Ovary (tissue), 9 donors: ENCODE data around the gene ATXN1. TPM values are rescaled to one million over a fixed set of nuclear protein-coding genes. Genes with fewer than 3 reads are reported as not detected.

ENCODE experiments used
- DNase-seq, 5 donors: peaks; one replicate each; pipeline ENCODE4 v3.0.0-alpha.2; 2019 to 2020
- H3K27ac ChIP-seq, 2 donors: fragments of 200-600 bp; one replicate each; pipeline versions ENCODE4 v1.5.1 to v1.8.0; 2019 to 2022
- H3K27me3 ChIP-seq: fragments of 200-600 bp; one replicate; pipeline ENCODE4 v1.8.0; 2022
- H3K36me3 ChIP-seq: fragments of 200-600 bp; sonication (generic); one replicate; pipeline ENCODE4 v1.5.1; 2019
- H3K4me1 ChIP-seq: one replicate; pipeline ENCODE4 v1.8.1; 2013; ENCODE audit warnings: mild to moderate bottlenecking, moderate library complexity; ENCODE audit not compliant: insufficient read depth
- H3K4me3 ChIP-seq: fragments of 200-600 bp; sonication (generic); one replicate; pipeline ENCODE4 v1.5.1; 2017
- H3K9me3 ChIP-seq, 2 donors: fragments of 200-600 bp in 1 of 2; sonication (generic) in 1 of 2; one replicate each; pipeline versions ENCODE4 v1.5.1 to v1.8.1; 2013 to 2019; ENCODE audit warnings: mild to moderate bottlenecking in 1 of 2, moderate library complexity in 1 of 2
- EP300 ChIP-seq: sonication (generic); formaldehyde crosslinking; IDR thresholded peaks from one replicate; pipeline ENCODE4 v1.6.1; 2017; ENCODE audit warnings: antibody characterized with exemption
- POLR2A ChIP-seq: fragments of 450-650 bp; IDR thresholded peaks from one replicate; pipeline ENCODE4 v1.6.1; 2017; ENCODE audit warnings: antibody characterized with exemption, mild to moderate bottlenecking, moderate library complexity
- WGBS, 3 donors: extraction: QIAGEN DNeasy Blood & Tissue Kit in 1 of 3; methylation state at CpG; one replicate each; pipeline versions ENCODE4 v1.1.5 to v1.1.7; 2013 to 2017; 5-methylcytosine and 5-hydroxymethylcytosine counted together
- intact Hi-C, 4 donors: fragments of 100-400 bp; cut with DNase I; formaldehyde crosslinking; loops; one replicate each; pipeline versions ENCODE4 v1.11.0 to v1.15.1; 2022 to 2023
- polyA plus RNA-seq, 2 donors: library from polyadenylated mRNA; stranded (reverse); fragments of 200-250 nt in 1 of 2; fragments of 350-450 nt in 1 of 2; fragmentation: Illumina TruSeq in 1 of 2; extraction: RNeasy Lipid Tissue Mini Kit (QIAGEN cat#74804) in 1 of 2; gene quantifications; one replicate each; pipeline ENCODE4 v1.2.3, GENCODE V29; 2013 to 2014
- total RNA-seq, 7 donors: library from RNA; depleted of rRNA in 2 of 7; stranded (reverse); fragments of >200 nt in 2 of 7; fragmentation: NEBNext Ultra II Directional in 3 of 7; extraction: Animal tissue kit (Norgen Biotek cat#: 25700) in 3 of 7; gene quantifications; one replicate each; pipeline versions ENCODE4 v1.1.0 to v1.2.4, GENCODE V29; 2016 to 2023
- TF ChIP-seq, protein P1 (sequence below), 3 donors: fragments of 450-650 bp in 2 of 3; fragments of 200-600 bp in 1 of 3; IDR thresholded peaks; one replicate each; pipeline versions ENCODE4 v1.5.1 to v1.8.0; 2016 to 2022; ENCODE audit warnings: antibody characterized with exemption in 3 of 3, mild to moderate bottlenecking in 1 of 3
- donor health status: DM: no; HTN: no; CAD: no; lungs with moderate emphysema.
- donor health status: DM: no; HTN: no; CAD: no.
- donor health status: Bipolar disorder and iron deficiency.
- donor health status: DM: yes; HTN: yes; CAD: no.
- donor health status: DM: no; HTN: no; CAD: no.
- donor health status: DM: yes; HTN: yes; CAD: no.

The ATXN1 gene
- total and polyA plus RNA-seq, 9 donors: 7.3 to 38.2 (median 30.4) TPM

DNA sequence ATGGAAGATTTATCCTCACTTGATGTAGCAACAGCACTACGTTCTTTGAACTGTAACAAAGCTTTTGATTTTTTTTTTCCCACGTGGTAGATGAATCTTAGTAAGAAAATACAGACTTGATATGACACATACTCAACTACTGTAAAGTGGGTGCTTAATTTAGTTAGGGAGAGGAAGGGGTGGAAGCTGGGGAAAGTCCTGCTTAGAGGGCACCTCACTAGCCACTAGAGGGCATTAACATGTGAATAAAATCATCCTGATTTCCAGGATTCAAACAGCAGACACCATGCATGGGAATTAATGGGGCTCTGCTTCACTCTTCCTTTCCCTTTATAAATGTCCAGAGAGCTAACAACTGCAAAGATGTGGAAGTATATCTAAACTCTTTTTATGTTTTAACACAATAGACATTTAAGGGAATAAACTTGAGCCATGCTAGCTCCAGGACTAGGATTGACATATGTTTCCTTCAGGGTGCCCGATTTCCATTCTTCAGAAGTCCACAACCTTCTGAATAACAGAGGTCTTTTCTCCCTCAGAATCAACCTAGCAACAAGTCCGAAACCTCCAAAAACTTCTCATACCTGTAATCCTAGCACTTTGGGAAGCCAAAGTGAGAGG, 250.1 kb downstream of the ATXN1 start:
- DNase-seq: no peak
- 52 to 58% (median 57%) methylated on average over 4 of the region's 4 CpGs for WGBS, 3 donors
- TF ChIP-seq, protein P1, sequence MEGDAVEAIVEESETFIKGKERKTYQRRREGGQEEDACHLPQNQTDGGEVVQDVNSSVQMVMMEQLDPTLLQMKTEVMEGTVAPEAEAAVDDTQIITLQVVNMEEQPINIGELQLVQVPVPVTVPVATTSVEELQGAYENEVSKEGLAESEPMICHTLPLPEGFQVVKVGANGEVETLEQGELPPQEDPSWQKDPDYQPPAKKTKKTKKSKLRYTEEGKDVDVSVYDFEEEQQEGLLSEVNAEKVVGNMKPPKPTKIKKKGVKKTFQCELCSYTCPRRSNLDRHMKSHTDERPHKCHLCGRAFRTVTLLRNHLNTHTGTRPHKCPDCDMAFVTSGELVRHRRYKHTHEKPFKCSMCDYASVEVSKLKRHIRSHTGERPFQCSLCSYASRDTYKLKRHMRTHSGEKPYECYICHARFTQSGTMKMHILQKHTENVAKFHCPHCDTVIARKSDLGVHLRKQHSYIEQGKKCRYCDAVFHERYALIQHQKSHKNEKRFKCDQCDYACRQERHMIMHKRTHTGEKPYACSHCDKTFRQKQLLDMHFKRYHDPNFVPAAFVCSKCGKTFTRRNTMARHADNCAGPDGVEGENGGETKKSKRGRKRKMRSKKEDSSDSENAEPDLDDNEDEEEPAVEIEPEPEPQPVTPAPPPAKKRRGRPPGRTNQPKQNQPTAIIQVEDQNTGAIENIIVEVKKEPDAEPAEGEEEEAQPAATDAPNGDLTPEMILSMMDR (IDR thresholded peaks at IDR 0.05): peak in 2 of 3 donors; percentile 24 to 38
- TF ChIP-seq POLR2A: no peak
- Histone ChIP-seq H3K27ac (no peak overlapping the region), H3K4me3 (no peak overlapping the region), H3K27me3 (no peaks in the 10 kb centered on the region), H3K36me3 (no peaks in the 10 kb centered on the region), H3K4me1 (peaks cover 18% of the 10 kb centered on the region), H3K9me3 (no peaks in the 10 kb centered on the region)
- intact Hi-C loops: loop anchor here (5.0 to 10.0 kb wide), 3 partner anchors 176 to 254 kb away; partner anchors contain the start of gene ATXN1 (in 3 of the 4)

DNA sequence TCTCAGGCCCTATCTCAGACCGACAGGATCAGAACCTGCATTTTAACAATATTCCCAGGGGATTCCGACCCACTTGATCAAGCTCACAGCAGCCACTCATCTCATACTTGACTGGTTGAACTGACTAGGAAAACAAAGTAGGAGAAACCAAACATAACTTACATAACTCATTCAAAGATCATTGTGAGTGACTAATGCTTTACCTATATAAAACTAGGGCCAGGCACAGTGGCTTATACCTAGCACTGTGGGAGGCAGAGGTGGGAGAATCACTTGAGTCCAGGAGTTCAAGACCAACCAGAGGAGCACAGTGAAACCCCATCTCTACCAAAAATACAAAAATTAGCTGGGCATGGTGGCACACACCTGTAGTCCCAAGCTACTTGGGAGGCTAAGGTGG, 251.0 kb downstream of the ATXN1 start:
- H3K27me3 ChIP-seq: no peaks in the 10 kb centered on the region
- no peaks in the 10 kb centered on the region for H3K9me3 ChIP-seq
- no peaks in the 10 kb centered on the region for H3K36me3 ChIP-seq
- H3K27ac ChIP-seq: no peak overlapping the region
- intact Hi-C loops: loop anchor here (5.0 to 10.0 kb wide), 3 partner anchors 175 to 255 kb away; partner anchors contain the start of gene ATXN1 (in 3 of the 4)
- no peak for DNase-seq
- H3K4me1 ChIP-seq: peaks cover 18% of the 10 kb centered on the region
- H3K4me3 ChIP-seq: no peak overlapping the region
- no peak for TF ChIP-seq EP300
- TF ChIP-seq, protein P1 (IDR thresholded peaks at IDR 0.05): no peak
- no peak for TF ChIP-seq POLR2A
- WGBS, 3 donors: 80 to 91% (median 85%) methylated on average over 2 of the region's 2 CpGs

DNA sequence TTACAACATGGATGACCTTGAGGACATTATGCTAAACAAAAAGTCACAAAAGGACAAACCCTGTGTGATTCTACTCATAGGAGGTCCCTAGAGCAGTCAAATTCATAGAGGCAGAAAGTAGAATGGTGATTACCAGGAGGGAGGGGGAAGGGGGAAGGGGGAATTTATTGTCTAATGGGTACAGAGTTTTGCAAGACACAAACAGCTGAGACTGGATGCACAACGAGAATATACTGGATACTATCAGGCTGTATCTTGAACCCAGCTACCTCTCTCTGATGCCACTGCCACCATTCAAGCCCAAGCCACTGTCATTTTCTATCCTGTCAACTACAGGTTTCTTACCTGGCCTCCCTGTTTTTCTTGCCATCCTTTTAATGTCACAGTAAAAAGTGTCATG, 252.3 kb downstream of the ATXN1 start:
- Histone ChIP-seq H3K27ac (no peak overlapping the region), H3K4me3 (no peak overlapping the region), H3K4me1 (peaks cover 18% of the 10 kb centered on the region), H3K27me3 (no peaks in the 10 kb centered on the region), H3K9me3 (no peaks in the 10 kb centered on the region), H3K36me3 (no peaks in the 10 kb centered on the region)
- no peak for DNase-seq
- intact Hi-C loops: no loop called here
- TF ChIP-seq, protein P1 (IDR thresholded peaks at IDR 0.05): no peak
- no peak for TF ChIP-seq POLR2A
- TF ChIP-seq EP300: no peak
- WGBS, 3 donors: 77 to 88% (median 81%) methylated on average over 1 of the region's 1 CpG

DNA sequence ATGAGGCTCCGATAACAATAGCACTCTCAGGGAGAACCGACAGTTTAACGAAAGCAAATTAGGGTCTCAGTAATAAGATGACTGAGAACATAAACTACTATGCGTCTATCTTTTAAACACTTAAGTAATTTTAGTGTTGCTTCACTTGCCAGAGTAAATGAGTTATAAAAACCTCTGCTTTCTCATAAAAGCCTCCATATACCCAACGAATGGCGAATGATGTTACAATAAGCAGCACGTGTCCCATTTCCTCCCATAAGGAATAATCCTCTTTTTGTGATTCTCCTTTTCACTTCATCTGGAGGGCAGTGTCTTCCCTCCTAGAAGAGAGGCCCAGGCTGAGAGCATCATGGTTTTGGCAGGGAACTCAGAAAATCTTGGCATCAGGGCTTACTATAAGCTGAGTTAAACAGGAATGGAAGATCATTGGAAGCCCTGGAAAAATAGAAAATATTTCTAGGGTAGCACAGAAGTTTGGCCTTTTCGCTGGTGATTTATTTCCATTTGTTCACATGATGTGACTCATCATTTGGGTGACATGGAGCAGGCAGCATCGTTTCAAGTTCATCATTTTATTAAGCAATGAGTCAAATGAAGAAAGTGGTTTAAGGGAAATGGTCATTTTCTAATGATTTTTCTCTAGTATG, 255.4 kb downstream of the ATXN1 start:
- Histone ChIP-seq H3K4me3 (no peak overlapping the region), H3K36me3 (no peaks in the 10 kb centered on the region), H3K27me3 (no peaks in the 10 kb centered on the region), H3K9me3 (no peaks in the 10 kb centered on the region), H3K27ac (peak overlapping the region in 1 of 2 donors; percentile 51), H3K4me1 (peaks cover 2% of the 10 kb centered on the region)
- WGBS, 3 donors: 27 to 32% (median 31%) methylated on average over 9 of the region's 9 CpGs
- no peak for TF ChIP-seq POLR2A
- TF ChIP-seq, protein P1 (IDR thresholded peaks at IDR 0.05): no peak
- no peak for TF ChIP-seq EP300
- peak in 3 of 5 donors; percentile 39 to 53 (median 52) for DNase-seq
- intact Hi-C loops: no loop called here
